Tibial artery (tissue), 4 donors: Measurements from ENCODE around the gene DVL2.
A peak's percentile ranks its signal among the peaks of the same experiment; 100 is the strongest.
"Not testable (repeated sequence)": the region's sequence is repeated elsewhere in the genome, so short reads cannot be mapped to it uniquely, and the experiment has no call there.

Source experiments
- DNase-seq, 2 donors: peaks; one replicate each; pipeline ENCODE4 v3.0.0-alpha.2; 2019
- H3K27ac ChIP-seq, 2 donors: fragments of 200-600 bp; sonication (generic) in 1 of 2; 1 replicate in 1 of 2; 2 replicates in 1 of 2; pipeline ENCODE4 v1.5.1; 2018 to 2019; ENCODE audit warnings: mild to moderate bottlenecking in 1 of 2
- H3K27me3 ChIP-seq, 2 donors: fragments of 200-600 bp; sonication (generic) in 1 of 2; one replicate each; pipeline versions ENCODE4 v1.5.1 to v1.6.0; 2016 to 2019
- H3K36me3 ChIP-seq, 3 donors: fragments of 200-600 bp; sonication (generic) in 2 of 3; one replicate each; pipeline ENCODE4 v1.5.1; 2016 to 2019; ENCODE audit warnings: mild to moderate bottlenecking in 2 of 3
- H3K4me1 ChIP-seq, 4 donors: fragments of 200-600 bp; sonication (generic) in 2 of 4; 1 replicate in 3 of 4; 2 replicates in 1 of 4; pipeline ENCODE4 v1.5.1; 2016 to 2019
- H3K4me3 ChIP-seq, 2 donors: fragments of 200-600 bp; sonication (generic) in 1 of 2; 1 replicate in 1 of 2; 2 replicates in 1 of 2; pipeline ENCODE4 v1.5.1; 2018 to 2019; ENCODE audit warnings: mild to moderate bottlenecking in 2 of 2
- H3K9me3 ChIP-seq, 3 donors: fragments of 200-600 bp; sonication (generic) in 1 of 3; one replicate each; pipeline ENCODE4 v1.5.1; 2016 to 2019
- intact Hi-C: fragments of 100-400 bp; cut with DNase I; formaldehyde crosslinking; loops from one replicate; pipeline ENCODE4 v1.15.0; 2023; ENCODE audit warnings: low total_unique reads
- TF ChIP-seq, protein P1 (sequence below), 2 experiments: fragments of 200-600 bp in 1 of 2; fragments of 450-650 bp in 1 of 2; IDR thresholded peaks; one replicate each; pipeline ENCODE4 v1.5.1; 2017 to 2019; ENCODE audit warnings: antibody characterized with exemption in 2 of 2, mild to moderate bottlenecking in 1 of 2, moderate library complexity in 1 of 2

DVL2 gene

DNA sequence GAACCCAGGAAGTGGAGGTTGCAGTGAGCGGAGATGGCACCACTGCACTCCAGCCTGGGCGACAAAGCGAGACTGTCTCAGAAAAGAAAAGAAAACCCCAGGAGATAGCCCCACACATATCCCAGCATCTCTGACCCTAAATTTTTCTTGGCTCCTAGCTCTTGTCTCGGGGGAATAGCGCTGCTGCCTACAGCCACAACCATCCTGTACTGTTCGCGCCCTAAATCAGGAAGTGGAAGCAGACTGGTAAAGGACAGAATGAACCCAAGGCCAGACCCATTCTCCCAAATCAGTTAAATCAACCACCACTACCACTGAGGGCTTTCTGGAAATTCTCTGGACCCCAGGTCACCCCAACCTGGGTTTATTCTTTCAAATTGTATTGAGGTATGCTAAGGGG, 15.5 kb upstream of the DVL2 start:
- Histone ChIP-seq H3K27me3 (no peaks in the 10 kb centered on the region), H3K4me3 (peak overlapping the region; percentile 94 to 98), H3K27ac (peak overlapping the region in 1 of 2 donors; percentile 100), H3K4me1 (peaks cover 0 to 40% (median 32%) of the 10 kb centered on the region in 4 donors), H3K36me3 (peaks cover 14 to 30% (median 29%) of the 10 kb centered on the region in 3 donors), H3K9me3 (no peaks in the 10 kb centered on the region)
- intact Hi-C loops = loop anchor here (10.0 kb wide), 2 partner anchors 95 to 315 kb away; partner anchors contain the start of gene SENP3
- TF ChIP-seq, protein P1, sequence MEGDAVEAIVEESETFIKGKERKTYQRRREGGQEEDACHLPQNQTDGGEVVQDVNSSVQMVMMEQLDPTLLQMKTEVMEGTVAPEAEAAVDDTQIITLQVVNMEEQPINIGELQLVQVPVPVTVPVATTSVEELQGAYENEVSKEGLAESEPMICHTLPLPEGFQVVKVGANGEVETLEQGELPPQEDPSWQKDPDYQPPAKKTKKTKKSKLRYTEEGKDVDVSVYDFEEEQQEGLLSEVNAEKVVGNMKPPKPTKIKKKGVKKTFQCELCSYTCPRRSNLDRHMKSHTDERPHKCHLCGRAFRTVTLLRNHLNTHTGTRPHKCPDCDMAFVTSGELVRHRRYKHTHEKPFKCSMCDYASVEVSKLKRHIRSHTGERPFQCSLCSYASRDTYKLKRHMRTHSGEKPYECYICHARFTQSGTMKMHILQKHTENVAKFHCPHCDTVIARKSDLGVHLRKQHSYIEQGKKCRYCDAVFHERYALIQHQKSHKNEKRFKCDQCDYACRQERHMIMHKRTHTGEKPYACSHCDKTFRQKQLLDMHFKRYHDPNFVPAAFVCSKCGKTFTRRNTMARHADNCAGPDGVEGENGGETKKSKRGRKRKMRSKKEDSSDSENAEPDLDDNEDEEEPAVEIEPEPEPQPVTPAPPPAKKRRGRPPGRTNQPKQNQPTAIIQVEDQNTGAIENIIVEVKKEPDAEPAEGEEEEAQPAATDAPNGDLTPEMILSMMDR (IDR thresholded peaks at IDR 0.05) = no peak
- no peak for DNase-seq

DNA sequence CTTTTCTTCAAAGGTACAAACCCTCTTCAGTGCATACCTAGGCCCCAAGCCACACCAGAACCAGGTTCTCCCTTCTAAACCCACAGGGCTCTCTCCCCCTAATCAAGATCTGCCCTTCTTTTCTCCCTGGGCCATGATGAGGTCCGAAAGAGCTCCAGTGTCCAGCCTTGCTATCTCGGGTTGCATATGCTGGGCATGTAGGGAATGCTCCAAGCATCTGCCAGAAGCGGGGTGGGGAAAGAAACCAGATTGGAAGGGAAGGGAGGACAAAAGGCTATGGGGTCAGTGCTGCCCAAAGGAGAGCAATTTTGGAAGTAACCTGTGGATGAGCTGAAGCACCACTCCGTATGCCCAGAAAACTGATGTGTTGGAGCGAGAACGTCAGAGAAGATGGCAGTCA, 14.9 kb upstream of the DVL2 start:
- H3K36me3 ChIP-seq = peaks cover 13 to 30% (median 29%) of the 10 kb centered on the region in 3 donors
- H3K9me3 ChIP-seq = no peaks in the 10 kb centered on the region
- no peak for DNase-seq
- H3K4me1 ChIP-seq = peaks cover 0 to 40% (median 32%) of the 10 kb centered on the region in 4 donors
- no peak overlapping the region for H3K4me3 ChIP-seq
- TF ChIP-seq, protein P1 (IDR thresholded peaks at IDR 0.05) = no peak
- no peaks in the 10 kb centered on the region for H3K27me3 ChIP-seq
- no peak overlapping the region for H3K27ac ChIP-seq
- intact Hi-C loops = no loop called here

DNA sequence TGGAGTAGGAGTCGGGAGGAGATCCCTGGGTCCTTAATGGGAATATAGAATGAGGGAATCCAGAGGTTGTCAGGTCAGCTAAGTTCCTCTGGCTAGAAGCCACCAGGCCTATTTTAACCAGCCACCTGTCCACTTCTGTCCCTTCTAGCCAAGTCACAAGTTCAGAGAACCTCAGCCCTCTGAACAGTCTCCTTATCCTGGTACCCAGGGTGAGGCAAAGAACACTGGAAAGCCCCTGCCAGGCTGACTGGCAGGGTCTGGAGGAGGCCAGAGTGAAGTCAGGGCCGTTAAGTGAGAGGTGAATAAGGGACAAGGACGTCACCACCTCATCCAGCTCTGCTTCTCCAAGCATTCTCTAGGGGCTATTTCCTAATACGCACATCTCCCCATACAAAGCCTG, 14.5 kb upstream of the DVL2 start:
- Histone ChIP-seq H3K4me3 (no peak overlapping the region), H3K9me3 (no peaks in the 10 kb centered on the region), H3K4me1 (peaks cover 0 to 43% (median 33%) of the 10 kb centered on the region in 4 donors), H3K36me3 (peaks cover 13 to 33% (median 32%) of the 10 kb centered on the region in 3 donors), H3K27me3 (no peaks in the 10 kb centered on the region), H3K27ac (no peak overlapping the region)
- DNase-seq = no peak
- intact Hi-C loops = no loop called here
- TF ChIP-seq, protein P1 (IDR thresholded peaks at IDR 0.05) = no peak

DNA sequence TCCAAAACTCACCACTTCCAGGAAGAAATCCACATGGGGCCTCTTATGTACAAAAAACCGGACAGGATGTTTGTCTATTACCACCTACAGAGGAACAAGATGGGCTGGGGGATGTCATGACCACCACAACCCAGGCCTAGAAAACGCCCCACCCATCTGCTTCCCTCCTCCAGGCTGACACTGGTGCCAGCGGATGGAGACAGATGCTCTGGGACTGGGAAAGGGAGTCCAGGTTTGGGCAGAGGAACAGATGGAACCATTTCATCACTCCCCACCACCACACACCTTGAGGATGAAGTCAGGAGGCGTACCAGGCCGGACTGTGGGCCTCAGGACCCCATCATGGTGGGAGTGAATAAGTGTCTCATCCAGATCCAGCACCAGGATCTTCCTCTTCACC, 12.5 kb upstream of the DVL2 start:
- peaks cover 0 to 40% (median 28%) of the 10 kb centered on the region in 4 donors for H3K4me1 ChIP-seq
- intact Hi-C loops = no loop called here
- no peak for DNase-seq
- no peak overlapping the region for H3K27ac ChIP-seq
- H3K9me3 ChIP-seq = no peaks in the 10 kb centered on the region
- H3K36me3 ChIP-seq = peaks cover 13 to 34% (median 33%) of the 10 kb centered on the region in 3 donors
- TF ChIP-seq, protein P1 (IDR thresholded peaks at IDR 0.05) = no peak
- no peak overlapping the region for H3K4me3 ChIP-seq
- H3K27me3 ChIP-seq = no peaks in the 10 kb centered on the region

DNA sequence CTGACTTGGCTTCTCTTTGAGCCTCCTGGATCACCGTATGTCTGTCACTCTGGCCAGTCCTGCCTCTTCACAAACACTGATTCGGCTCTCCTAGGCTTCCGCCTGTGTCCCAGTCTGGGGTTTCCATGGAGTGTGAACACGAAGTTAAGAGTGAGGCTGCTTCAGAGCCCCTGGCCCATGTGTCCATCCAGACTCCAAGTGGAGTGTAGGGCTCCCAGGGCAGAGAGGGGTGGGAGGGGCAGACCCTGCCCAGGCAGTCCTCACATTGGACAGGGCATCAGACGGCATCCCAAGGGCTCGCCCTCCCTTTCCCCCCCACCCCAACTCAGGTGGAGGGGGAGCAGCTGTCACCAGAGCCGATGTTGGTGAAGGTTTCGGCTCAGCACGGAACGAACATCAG, 9.5 kb upstream of the DVL2 start:
- H3K36me3 ChIP-seq = peaks cover 25 to 46% (median 45%) of the 10 kb centered on the region in 3 donors
- intact Hi-C loops, H3K9me3 ChIP-seq, H3K4me3 ChIP-seq, DNase-seq, H3K27me3 ChIP-seq: not testable (repeated sequence)
- H3K27ac ChIP-seq = peak overlapping the region; percentile 95 to 97
- peaks cover 0 to 36% (median 27%) of the 10 kb centered on the region in 4 donors for H3K4me1 ChIP-seq

DNA sequence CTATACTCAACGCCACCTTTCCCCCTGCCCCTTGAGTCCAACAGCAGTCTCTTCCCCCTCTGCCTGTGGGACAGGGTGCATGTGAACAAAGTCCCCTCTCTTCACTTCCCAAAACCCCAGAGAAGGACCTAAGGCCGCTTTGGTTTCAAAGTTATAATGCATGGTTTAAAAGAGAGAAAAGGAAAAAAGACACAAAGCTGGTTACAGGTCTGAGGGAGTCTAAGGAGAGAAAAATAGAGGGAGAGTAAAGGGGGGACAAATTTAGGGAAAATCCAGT, 9.1 kb upstream of the DVL2 start:
- no peaks in the 10 kb centered on the region for H3K9me3 ChIP-seq
- peak overlapping the region; percentile 73 to 77 for H3K4me3 ChIP-seq
- no peak for DNase-seq
- TF ChIP-seq, protein P1 (IDR thresholded peaks at IDR 0.05) = no peak
- intact Hi-C loops = no loop called here
- H3K27me3 ChIP-seq = no peaks in the 10 kb centered on the region
- peaks cover 0 to 32% (median 25%) of the 10 kb centered on the region in 4 donors for H3K4me1 ChIP-seq
- peaks cover 25 to 46% (median 45%) of the 10 kb centered on the region in 3 donors for H3K36me3 ChIP-seq
- H3K27ac ChIP-seq = peak overlapping the region; percentile 95 to 97
